ENCODE measurements around the gene KIFC1. TPM values are rescaled to one million over a fixed set of nuclear protein-coding genes. Genes with fewer than 3 reads are reported as not detected.

The KIFC1 gene
- total and polyA plus RNA-seq, 9 of the 15 experiments (the other 6 are each of a cell fraction or from before 2014, with no cell fraction given) = 1.3 to 95.2 (median 76.9) TPM

- H3K27ac ChIP-seq (ENCODE audit: extremely low read depth, low read depth, low read length) = peak overlapping the region; percentile 59
- ATAC-seq (peak; percentile 5; the same call in 2 of the 3 replicates), FAIRE-seq (peak; percentile 65), DNase-seq (ENCODE audit: extremely low read depth in 1 of 4, low spot score in 3 of 4) (peak in 3 of 4 experiments; percentile 37 to 53 (median 38))
- CTCF ChIA-PET (ENCODE audit: low intra/inter-chr PET ratio) = no interaction called here
- 1% methylated on average over 10 of the region's 12 CpGs for WGBS (ENCODE audit: insufficient coverage, low coverage, missing lambda C conversion rate)
- H3K9ac ChIP-seq (ENCODE audit: insufficient read depth in 1 of 2, low read depth in 2 of 2, low read length in 2 of 2) = peak overlapping the region; percentile 78 to 95; a peak in 3 of 4 replicates
- peaks cover 47% of the 10 kb centered on the region for H3K36me3 ChIP-seq (ENCODE audit: control insufficient read depth, insufficient read depth, low read length)
- POLR2A ChIA-PET = interaction anchor here (0.6 to 1.9 kb wide), 3 partner anchors 9 to 481 kb away, joined by 3 to 9 read pairs (median 3); no protein-coding TSS in a partner anchor
- H3K9me1 ChIP-seq (ENCODE audit: control insufficient read depth, insufficient read depth, low read length) = no peaks in the 10 kb centered on the region
- peak overlapping the region; percentile 73 for H2AFZ ChIP-seq (ENCODE audit: low read depth, low read length)
- intact Hi-C loops (cut with micrococcal nuclease) (no loop called here), in situ Hi-C loops (cut with MboI) (no loop called here)
- peaks cover 7 to 20% of the 10 kb centered on the region in 2 experiments for H3K4me1 ChIP-seq (replicated peaks in 1 of 2; ENCODE audit: control insufficient read depth in 2 of 2, insufficient read depth in 2 of 2, low read length in 2 of 2)
- no peaks in the 10 kb centered on the region for H3K9me3 ChIP-seq (replicated peaks; ENCODE audit: control insufficient read depth, insufficient read depth, low read depth, low read length)
- BruUV-seq (replicated peaks) = no TSS peak
- no peaks in the 10 kb centered on the region for H3K27me3 ChIP-seq (ENCODE audit: control insufficient read depth in 2 of 2, insufficient read depth in 2 of 2, low read length in 2 of 2)
- H3K4me2 ChIP-seq (ENCODE audit: insufficient read depth, low read length) = peak overlapping the region; percentile 94
- no peaks in the 10 kb centered on the region for H4K20me1 ChIP-seq (replicated peaks; ENCODE audit: control insufficient read depth, insufficient read depth, low read length)
- TF ChIP-seq ZBTB7A (IDR thresholded peaks at IDR 0.05; ENCODE audit: borderline replicate concordance, control insufficient read depth, low read depth, low read length) = peak; percentile 33; the same call in 1 of the 2 replicates
- no peak for TF ChIP-seq ZKSCAN1 (IDR thresholded peaks at IDR 0.05; ENCODE audit: low read depth, low read length)
- 0 out of 2 replicates have a peak, but pooled peaks have one; percentile 43 for TF ChIP-seq NCOA6 (IDR thresholded peaks at IDR 0.05)
- TF ChIP-seq SP2 (IDR thresholded peaks at IDR 0.05; ENCODE audit: extremely low read depth, low read depth, low read length, poor library complexity, severe bottlenecking) = no peak
- 0 out of 2 replicates have a peak, but pooled peaks have one; percentile 13 for TF ChIP-seq LEF1 (IDR thresholded peaks at IDR 0.05)
- 0 out of 2 replicates have a peak, but pooled peaks have one; percentile 21 for TF ChIP-seq FOSL1 (tag; conservative IDR thresholded peaks at IDR 0.05)
- peak overlapping the region; percentile 64 for H3K4me3 ChIP-seq
- peaks cover 35% of the 10 kb centered on the region for H3K79me2 ChIP-seq (ENCODE audit: control insufficient read depth, insufficient read depth, low read length)
Measured at GRCh38 chr6:33453393-33454008, 61.9 kb downstream of the KIFC1 start.
